ENCODE measurements around the gene BACE1.

- TF ChIP-seq POLR2AphosphoS5 (IDR thresholded peaks at IDR 0.05; ENCODE audit: borderline replicate concordance, low read depth, low read length) (no peak), EZH2 (IDR thresholded peaks at IDR 0.05) (no peak)
Observed at GRCh38 chr11:117298195-117298594, 17.9 kb downstream of the BACE1 start.
